LNCAP (cell line): Measurements from ENCODE around the gene CCDC60.

ENCODE experiments used
- CTCF ChIP-seq: fragments of 450-650 bp; IDR thresholded peaks from 2 replicates; pipeline ENCODE4 v1.5.1; 2017; ENCODE audit warnings: mild to moderate bottlenecking

CCDC60 gene

DNA sequence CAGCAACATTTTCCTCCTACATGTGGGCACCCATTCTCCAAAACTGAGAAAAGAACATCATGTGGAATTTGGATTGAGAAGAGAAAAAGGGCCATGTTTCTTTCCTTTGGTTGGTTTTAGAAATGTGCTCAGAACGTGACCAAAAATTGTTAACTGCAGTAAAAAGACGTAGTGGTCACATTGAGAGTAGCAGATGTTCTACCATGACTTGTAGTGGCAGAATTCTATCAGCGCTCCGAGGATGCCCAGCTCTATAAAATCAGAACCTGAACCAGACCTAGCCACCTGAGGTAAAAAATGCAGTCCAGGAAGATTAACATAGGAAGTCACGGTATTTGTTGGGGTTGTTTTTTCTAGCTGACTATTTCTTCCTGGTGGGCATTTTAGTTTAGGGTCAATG is 157.3 kb downstream of the CCDC60 start:
- TF ChIP-seq CTCF, result no peak

- no peak for TF ChIP-seq CTCF
These were observed 165.7 kb downstream of the CCDC60 start for GRCh38 chr12:119500209-119500608.

GRCh38 chr12:119501052-119501451 is 166.5 kb downstream of the CCDC60 start:
- TF ChIP-seq CTCF, result no peak

GRCh38 chr12:119505001-119505400 is 170.5 kb downstream of the CCDC60 start:
- no peak for TF ChIP-seq CTCF

GRCh38 chr12:119512772-119513497 is 178.4 kb downstream of the CCDC60 start:
- TF ChIP-seq CTCF, result no peak

DNA sequence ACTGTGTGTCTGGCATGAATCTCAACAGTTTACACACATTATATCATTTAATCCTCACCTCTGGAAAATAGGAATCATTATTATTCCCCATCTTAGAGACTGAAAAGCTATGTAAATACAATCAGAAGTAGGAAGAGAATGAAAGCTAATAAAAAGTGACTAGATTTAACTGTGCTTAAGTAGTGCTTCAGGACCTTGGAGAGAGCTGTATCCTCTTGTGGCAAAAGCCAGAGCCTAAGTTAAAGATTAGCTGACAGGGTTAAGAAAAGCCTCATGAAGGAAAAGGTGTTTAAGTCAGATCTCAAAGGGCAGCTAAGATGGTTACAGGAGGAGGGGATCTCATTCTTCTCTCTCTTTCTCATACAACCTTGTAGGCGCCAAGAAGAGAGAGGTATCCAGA is 193.7 kb downstream of the CCDC60 start:
- TF ChIP-seq CTCF, result no peak

GRCh38 chr12:119540476-119540875 is 205.9 kb downstream of the CCDC60 start:
- TF ChIP-seq CTCF, result no peak
